A673 (cell line): Measurements from ENCODE around the gene VSIR. TPM values are rescaled to one million over a fixed set of nuclear protein-coding genes. Genes with fewer than 3 reads are reported as not detected.

Experiments
- BruUV-seq: library from RNA; stranded (reverse); fragments of 400-500 nt; replicated peaks from 2 replicates; lab custom pipeline; 2021; lab: Mats Ljungman, UMichigan
- CTCF ChIA-PET: fragments of 300-600 bp; sonication (Branson Sonifier 250); formaldehyde crosslinking; loops from one replicate; lab custom pipeline; 2022; ENCODE audit warnings: antibody characterized with exemption; lab: Charles Lee
- POLR2A ChIA-PET: fragments of 300-600 bp; sonication (Branson Sonifier 250); formaldehyde crosslinking; loops from one replicate; lab custom pipeline; 2022; ENCODE audit warnings: antibody characterized with exemption; ENCODE audit not compliant: low non-redundant PET; lab: Charles Lee
- DNase-seq: peaks from one replicate; pipeline ENCODE4 v3.0.0-alpha.2; 2015; ENCODE audit warnings: low spot score
- H3K27ac ChIP-seq: fragments of 200-600 bp; sonication (generic); 2 replicates; pipeline ENCODE4 v1.5.1; 2016; ENCODE audit warnings: mixed run types, low read depth, mild to moderate bottlenecking, mixed read lengths, antibody characterized with exemption, low read length; ENCODE audit not compliant: poor library complexity, severe bottlenecking
- H3K27me3 ChIP-seq: fragments of 200-600 bp; sonication (generic); replicated peaks from 2 replicates; pipeline ENCODE4 v1.6.1; 2017; ENCODE audit warnings: mixed run types, low read depth, mild to moderate bottlenecking, mixed read lengths, antibody characterized with exemption, low read length; ENCODE audit not compliant: insufficient read depth, poor library complexity
- H3K36me3 ChIP-seq: fragments of 200-600 bp; sonication (generic); 2 replicates; pipeline ENCODE4 v1.6.1; 2016; ENCODE audit warnings: mixed run types, mild to moderate bottlenecking, mixed read lengths, antibody characterized with exemption, low read length; ENCODE audit not compliant: insufficient read depth, poor library complexity, severe bottlenecking
- H3K4me1 ChIP-seq: fragments of 200-600 bp; sonication (generic); 2 replicates; pipeline ENCODE4 v1.6.1; 2017; ENCODE audit warnings: mixed run types, mild to moderate bottlenecking, mixed read lengths, antibody characterized with exemption, low read length; ENCODE audit not compliant: insufficient read depth, poor library complexity, severe bottlenecking
- H3K4me3 ChIP-seq: fragments of 200-600 bp; sonication (generic); 2 replicates; pipeline ENCODE4 v1.5.1; 2016; ENCODE audit warnings: low read depth, mixed run types, mild to moderate bottlenecking, mixed read lengths, low read length; ENCODE audit not compliant: poor library complexity, severe bottlenecking
- H3K9me3 ChIP-seq: fragments of 200-600 bp; sonication (generic); 2 replicates; pipeline ENCODE4 v1.6.1; 2016; ENCODE audit warnings: mixed run types, low read depth, mild to moderate bottlenecking, mixed read lengths, antibody characterized with exemption, low read length; ENCODE audit not compliant: poor library complexity, severe bottlenecking
- EZH2 ChIP-seq: fragments of 200-600 bp; sonication (generic); IDR thresholded peaks from 2 replicates; pipeline ENCODE4 v1.6.1; 2017; ENCODE audit warnings: borderline replicate concordance, low read depth, mild to moderate bottlenecking, mixed read lengths, antibody characterized with exemption, low read length; ENCODE audit not compliant: poor library complexity, severe bottlenecking
- intact Hi-C: fragments of 100-400 bp; cut with micrococcal nuclease; formaldehyde crosslinking; loops from one replicate; pipeline ENCODE4 v1.10.0; 2022; ENCODE audit not compliant: unreplicated experiment
- total RNA-seq: library from RNA; stranded (reverse); gene quantifications from 2 replicates; pipeline ENCODE4 v1.2.3, GENCODE V29; 2021
- TF ChIP-seq, protein P1 (sequence below): fragments of 300-800, 200-600 bp; sonication (generic); conservative IDR thresholded peaks from 2 replicates; pipeline ENCODE4 v1.5.1; 2017; ENCODE audit warnings: low read depth, mild to moderate bottlenecking, antibody characterized with exemption, low read length, moderate library complexity, mixed read lengths

Gene VSIR
- total RNA-seq, 1 experiment from 2014 or later, result not detected

DNA sequence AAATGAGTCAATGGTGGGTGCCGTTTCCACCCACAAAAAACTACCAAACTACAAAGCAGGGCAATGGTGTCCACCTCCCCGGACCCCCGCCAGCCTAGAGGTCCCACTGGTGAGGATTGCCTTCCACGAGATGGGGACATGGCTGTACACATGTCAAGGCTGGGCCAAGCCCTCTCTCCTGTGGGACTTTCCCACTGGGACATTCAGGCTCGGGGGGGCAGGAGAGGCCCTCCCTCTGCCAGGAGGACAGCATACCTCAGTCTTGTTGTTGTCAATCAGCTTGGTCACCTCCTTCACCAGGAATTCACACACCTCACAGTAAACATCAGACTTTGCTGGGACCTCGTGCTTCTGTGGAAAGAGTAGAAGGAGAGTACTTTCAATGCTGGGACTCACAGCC, 46.7 kb upstream of the VSIR start:
- H3K4me3 ChIP-seq, result no peak overlapping the region
- DNase-seq, result no peak
- TF ChIP-seq EZH2, result no peak
- TF ChIP-seq, protein P1, sequence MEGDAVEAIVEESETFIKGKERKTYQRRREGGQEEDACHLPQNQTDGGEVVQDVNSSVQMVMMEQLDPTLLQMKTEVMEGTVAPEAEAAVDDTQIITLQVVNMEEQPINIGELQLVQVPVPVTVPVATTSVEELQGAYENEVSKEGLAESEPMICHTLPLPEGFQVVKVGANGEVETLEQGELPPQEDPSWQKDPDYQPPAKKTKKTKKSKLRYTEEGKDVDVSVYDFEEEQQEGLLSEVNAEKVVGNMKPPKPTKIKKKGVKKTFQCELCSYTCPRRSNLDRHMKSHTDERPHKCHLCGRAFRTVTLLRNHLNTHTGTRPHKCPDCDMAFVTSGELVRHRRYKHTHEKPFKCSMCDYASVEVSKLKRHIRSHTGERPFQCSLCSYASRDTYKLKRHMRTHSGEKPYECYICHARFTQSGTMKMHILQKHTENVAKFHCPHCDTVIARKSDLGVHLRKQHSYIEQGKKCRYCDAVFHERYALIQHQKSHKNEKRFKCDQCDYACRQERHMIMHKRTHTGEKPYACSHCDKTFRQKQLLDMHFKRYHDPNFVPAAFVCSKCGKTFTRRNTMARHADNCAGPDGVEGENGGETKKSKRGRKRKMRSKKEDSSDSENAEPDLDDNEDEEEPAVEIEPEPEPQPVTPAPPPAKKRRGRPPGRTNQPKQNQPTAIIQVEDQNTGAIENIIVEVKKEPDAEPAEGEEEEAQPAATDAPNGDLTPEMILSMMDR, result no peak
- H3K27me3 ChIP-seq, result no peaks in the 10 kb centered on the region
- CTCF ChIA-PET, result no interaction called here
- POLR2A ChIA-PET, result no interaction called here
- H3K36me3 ChIP-seq, result peaks cover 96% of the 10 kb centered on the region
- intact Hi-C loops, result no loop called here
- no peaks in the 10 kb centered on the region for H3K4me1 ChIP-seq
- H3K27ac ChIP-seq, result no peak overlapping the region
- H3K9me3 ChIP-seq, result no peaks in the 10 kb centered on the region
- BruUV-seq, result no TSS peak

DNA sequence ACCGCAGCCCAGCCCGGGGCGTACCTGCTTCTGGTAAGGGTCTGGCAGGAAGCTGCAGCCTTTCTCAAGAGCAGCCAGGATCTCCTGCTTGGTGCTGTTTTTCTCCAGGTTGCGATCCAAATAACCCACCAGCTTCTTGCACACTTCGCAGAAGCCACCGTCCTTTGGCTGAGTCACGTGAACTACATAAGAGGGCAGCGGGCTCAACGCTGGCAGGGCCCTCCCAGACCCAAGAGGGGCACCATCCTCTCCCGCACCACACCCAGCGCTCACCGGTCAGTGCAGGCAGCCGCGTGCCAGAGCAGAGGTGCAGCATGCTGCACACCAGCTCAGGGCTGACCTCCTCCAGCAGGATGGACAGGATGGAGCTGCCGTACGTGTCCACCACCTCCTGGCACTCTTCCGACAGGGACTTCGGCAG, 46.1 kb upstream of the VSIR start:
- no peak for DNase-seq
- H3K27ac ChIP-seq, result no peak overlapping the region
- no peaks in the 10 kb centered on the region for H3K9me3 ChIP-seq
- no peaks in the 10 kb centered on the region for H3K4me1 ChIP-seq
- H3K4me3 ChIP-seq, result no peak overlapping the region
- ChIA-PET POLR2A (no interaction called here), CTCF (interaction anchor here (1.2 kb wide), 1 partner anchor 77 kb away, joined by 3 read pairs; no protein-coding TSS in a partner anchor)
- intact Hi-C loops, result no loop called here
- no peaks in the 10 kb centered on the region for H3K27me3 ChIP-seq
- BruUV-seq, result no TSS peak
- TF ChIP-seq, protein P1, result no peak
- no peak for TF ChIP-seq EZH2
- peaks cover 94% of the 10 kb centered on the region for H3K36me3 ChIP-seq

DNA sequence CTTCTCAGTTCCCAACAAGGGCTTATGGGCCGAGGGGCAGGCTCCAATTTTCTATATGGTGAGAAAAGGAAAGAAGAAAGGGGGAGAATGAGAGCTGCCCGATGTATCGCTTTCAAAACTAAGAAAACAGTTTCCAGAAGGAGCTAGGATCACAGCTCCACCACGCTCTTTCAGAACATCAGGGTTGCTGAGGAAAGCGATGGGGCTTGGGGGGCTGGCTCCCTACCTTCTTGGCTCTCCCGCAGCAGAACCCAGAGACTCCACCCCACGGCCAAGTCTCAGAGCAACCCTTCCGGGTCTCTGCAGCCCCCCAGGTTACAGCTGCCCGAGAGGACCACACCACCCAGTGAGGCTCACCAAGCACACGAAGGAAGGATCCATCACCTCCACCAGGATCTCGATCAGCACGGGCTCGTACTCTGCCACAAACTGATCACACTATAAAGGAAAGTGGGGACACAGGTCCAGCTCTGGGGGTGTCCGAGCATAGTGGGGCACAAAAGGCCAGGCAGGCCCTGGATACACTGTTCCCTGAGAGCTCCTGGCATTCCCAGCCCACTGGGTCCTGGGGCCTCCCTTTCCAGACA, 45.4 kb upstream of the VSIR start:
- no TSS peak for BruUV-seq
- Histone ChIP-seq H3K27ac (no peak overlapping the region), H3K36me3 (peaks cover 90% of the 10 kb centered on the region), H3K27me3 (no peaks in the 10 kb centered on the region), H3K4me3 (no peak overlapping the region), H3K4me1 (no peaks in the 10 kb centered on the region), H3K9me3 (no peaks in the 10 kb centered on the region)
- DNase-seq, result no peak
- ChIA-PET CTCF (interaction anchor here (1.2 kb wide), 1 partner anchor 78 kb away, joined by 3 read pairs; no protein-coding TSS in a partner anchor), POLR2A (no interaction called here)
- no peak for TF ChIP-seq EZH2
- TF ChIP-seq, protein P1, result no peak
- intact Hi-C loops, result no loop called here
